Fibroblast of lung (primary cell): ENCODE results near the gene RELL1.

ENCODE experiments used
- EZH2 ChIP-seq: IDR thresholded peaks from 2 replicates; pipeline ENCODE4 v1.5.1; 2012; ENCODE audit warnings: low read length, control low read depth, mild to moderate bottlenecking; ENCODE audit errors: missing control alignments
- TF ChIP-seq, protein P1 (sequence below), 2 donors: IDR thresholded peaks in 1 of 2; conservative IDR thresholded peaks in 1 of 2; 1 replicate in 1 of 2; 2 replicates in 1 of 2; pipeline ENCODE4 v1.5.1; 2011 to 2012; ENCODE audit warnings: low read length in 2 of 2, control low read depth in 1 of 2, inconsistent platforms in 1 of 2, low read depth in 1 of 2, mild to moderate bottlenecking in 1 of 2

GRCh38 chr4:37682701-37683401 is 3.3 kb downstream of the RELL1 start:
- TF ChIP-seq, protein P1, sequence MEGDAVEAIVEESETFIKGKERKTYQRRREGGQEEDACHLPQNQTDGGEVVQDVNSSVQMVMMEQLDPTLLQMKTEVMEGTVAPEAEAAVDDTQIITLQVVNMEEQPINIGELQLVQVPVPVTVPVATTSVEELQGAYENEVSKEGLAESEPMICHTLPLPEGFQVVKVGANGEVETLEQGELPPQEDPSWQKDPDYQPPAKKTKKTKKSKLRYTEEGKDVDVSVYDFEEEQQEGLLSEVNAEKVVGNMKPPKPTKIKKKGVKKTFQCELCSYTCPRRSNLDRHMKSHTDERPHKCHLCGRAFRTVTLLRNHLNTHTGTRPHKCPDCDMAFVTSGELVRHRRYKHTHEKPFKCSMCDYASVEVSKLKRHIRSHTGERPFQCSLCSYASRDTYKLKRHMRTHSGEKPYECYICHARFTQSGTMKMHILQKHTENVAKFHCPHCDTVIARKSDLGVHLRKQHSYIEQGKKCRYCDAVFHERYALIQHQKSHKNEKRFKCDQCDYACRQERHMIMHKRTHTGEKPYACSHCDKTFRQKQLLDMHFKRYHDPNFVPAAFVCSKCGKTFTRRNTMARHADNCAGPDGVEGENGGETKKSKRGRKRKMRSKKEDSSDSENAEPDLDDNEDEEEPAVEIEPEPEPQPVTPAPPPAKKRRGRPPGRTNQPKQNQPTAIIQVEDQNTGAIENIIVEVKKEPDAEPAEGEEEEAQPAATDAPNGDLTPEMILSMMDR (conservative IDR thresholded peaks at IDR 0.05 in 1 of 2, IDR thresholded peaks at IDR 0.05 in 1 of 2; ENCODE audit: low read depth in 1 of 2, low read length in 2 of 2), result no peak
- no peak for TF ChIP-seq EZH2
